ENCODE measurements around the gene SYCE3. TPM values are rescaled to one million over a fixed set of nuclear protein-coding genes. Genes with fewer than 3 reads are reported as not detected.

The SYCE3 gene
- total RNA-seq, 3 donors from 2014 or later: not detected

GRCh38 chr22:50576806-50577696 lies 14.3 kb upstream of the SYCE3 start:
- intact Hi-C loops (cut with DNase I, micrococcal nuclease): no loop called here
- TF ChIP-seq CTCF (IDR thresholded peaks at IDR 0.05): no peak
- H3K4me1 ChIP-seq (ENCODE audit: low read depth): peaks cover 3% of the 10 kb centered on the region
- H3K36me3 ChIP-seq (ENCODE audit: low read depth): no peaks in the 10 kb centered on the region
- DNase-seq (no peak), ATAC-seq (no peak)
- no peak overlapping the region for H3K4me3 ChIP-seq
- no peaks in the 10 kb centered on the region for H3K9me3 ChIP-seq

GRCh38 chr22:50576070-50576469 lies 13.4 kb upstream of the SYCE3 start:
- peaks cover 3% of the 10 kb centered on the region for H3K4me1 ChIP-seq (ENCODE audit: low read depth)
- peak in 1 of 3 donors; percentile 55 for DNase-seq
- no peak for TF ChIP-seq CTCF (IDR thresholded peaks at IDR 0.05)
- peak; percentile 41 for ATAC-seq
- no peak overlapping the region for H3K4me3 ChIP-seq
- intact Hi-C loops (cut with DNase I, micrococcal nuclease): no loop called here
- no peaks in the 10 kb centered on the region for H3K9me3 ChIP-seq
- no peaks in the 10 kb centered on the region for H3K36me3 ChIP-seq (ENCODE audit: low read depth)

GRCh38 chr22:50575426-50575941 lies 12.8 kb upstream of the SYCE3 start:
- Histone ChIP-seq H3K9me3 (no peaks in the 10 kb centered on the region), H3K36me3 (ENCODE audit: low read depth) (no peaks in the 10 kb centered on the region), H3K4me3 (no peak overlapping the region), H3K4me1 (ENCODE audit: low read depth) (peaks cover 3% of the 10 kb centered on the region)
- ATAC-seq (no peak), DNase-seq (no peak)
- TF ChIP-seq CTCF (IDR thresholded peaks at IDR 0.05): no peak
- intact Hi-C loops (cut with DNase I, micrococcal nuclease): no loop called here

- intact Hi-C loops (cut with DNase I, micrococcal nuclease): no loop called here
- DNase-seq (no peak), ATAC-seq (no peak)
- Histone ChIP-seq H3K4me1 (ENCODE audit: low read depth) (peaks cover 3% of the 10 kb centered on the region), H3K36me3 (ENCODE audit: low read depth) (no peaks in the 10 kb centered on the region), H3K9me3 (no peaks in the 10 kb centered on the region), H3K4me3 (no peak overlapping the region)
- no peak for TF ChIP-seq CTCF (IDR thresholded peaks at IDR 0.05)
These were observed 11.7 kb upstream of the SYCE3 start for GRCh38 chr22:50574383-50574755.

- H3K4me3 ChIP-seq: no peak overlapping the region
- H3K4me1 ChIP-seq (ENCODE audit: low read depth): peaks cover 10% of the 10 kb centered on the region
- H3K9me3 ChIP-seq: no peaks in the 10 kb centered on the region
- DNase-seq (no peak), ATAC-seq (no peak)
- H3K36me3 ChIP-seq (ENCODE audit: low read depth): no peaks in the 10 kb centered on the region
- no peak for TF ChIP-seq CTCF (IDR thresholded peaks at IDR 0.05)
- intact Hi-C loops (cut with DNase I, micrococcal nuclease): no loop called here
These were observed 11.0 kb upstream of the SYCE3 start for GRCh38 chr22:50573491-50574382.

Data from mucosa of descending colon (tissue), 3 donors.